NCI-H2196 (cell line): ENCODE results near the gene ZC3H12D.
"Not testable (repeated sequence)": the region's sequence is repeated elsewhere in the genome, so short reads cannot be mapped to it uniquely, and the experiment has no call there.

Experiments used
- DNase-seq: peaks from one replicate; lab custom pipeline; 2025; ENCODE audit not compliant: unreplicated experiment; lab: John Stamatoyannopoulos, UW

ZC3H12D gene

DNA sequence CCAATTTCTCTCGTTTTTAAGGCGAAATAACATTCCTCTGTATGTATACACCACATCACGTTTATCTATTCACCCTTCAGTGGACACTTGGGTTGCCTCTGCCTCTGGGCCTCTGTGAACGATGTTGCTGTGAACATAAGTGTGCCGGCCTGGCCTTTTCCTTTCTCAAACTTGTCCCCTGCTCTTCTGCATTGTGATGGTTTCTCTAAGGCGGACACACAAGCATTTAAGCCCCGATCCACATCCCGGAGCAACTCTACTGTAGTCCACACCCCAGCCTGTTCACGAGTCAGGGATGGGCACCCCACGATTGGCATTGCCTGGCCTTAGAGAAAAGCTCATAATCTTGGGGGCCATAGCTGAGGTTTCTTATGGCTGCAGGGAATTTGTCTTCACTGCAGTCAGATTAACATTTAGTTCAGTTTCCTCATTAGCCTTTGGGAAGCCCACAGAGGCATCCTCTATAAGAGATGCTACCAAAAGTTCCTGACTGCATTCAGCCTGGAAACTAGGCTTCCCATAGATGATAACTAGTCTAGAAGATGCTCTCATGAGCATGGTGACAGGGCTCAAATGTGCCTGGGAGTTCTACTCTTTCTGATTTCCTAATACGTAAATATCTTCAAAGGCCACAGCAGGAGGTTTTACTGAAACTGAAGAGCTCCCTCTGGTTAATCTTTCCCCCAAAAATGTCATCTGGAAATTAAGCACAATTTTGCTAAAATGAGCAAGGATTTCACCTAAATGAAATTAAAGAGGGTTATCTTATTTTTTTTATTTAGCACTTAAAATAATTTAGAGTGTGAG is 762 bp downstream of the ZC3H12D start:
- no peak for DNase-seq

DNA sequence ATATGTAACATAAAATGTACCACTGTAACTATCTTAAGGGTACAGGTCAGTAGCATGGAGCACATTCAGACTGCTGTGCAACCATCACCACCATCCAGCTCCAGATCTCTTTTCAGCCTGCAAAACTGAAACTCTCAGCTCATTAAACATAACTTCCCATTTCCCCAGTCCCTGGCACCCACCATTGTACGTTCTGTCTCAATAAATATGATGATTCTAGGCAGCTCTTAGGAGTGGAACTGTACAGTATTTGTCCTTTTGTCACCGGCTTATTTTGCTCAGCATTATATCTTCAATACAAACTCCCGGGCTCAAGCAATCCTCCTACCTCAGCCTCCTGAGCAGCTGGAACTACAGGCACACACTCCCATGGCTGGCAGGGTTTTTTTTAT is 1.5 kb downstream of the ZC3H12D start:
- no peak for DNase-seq

DNA sequence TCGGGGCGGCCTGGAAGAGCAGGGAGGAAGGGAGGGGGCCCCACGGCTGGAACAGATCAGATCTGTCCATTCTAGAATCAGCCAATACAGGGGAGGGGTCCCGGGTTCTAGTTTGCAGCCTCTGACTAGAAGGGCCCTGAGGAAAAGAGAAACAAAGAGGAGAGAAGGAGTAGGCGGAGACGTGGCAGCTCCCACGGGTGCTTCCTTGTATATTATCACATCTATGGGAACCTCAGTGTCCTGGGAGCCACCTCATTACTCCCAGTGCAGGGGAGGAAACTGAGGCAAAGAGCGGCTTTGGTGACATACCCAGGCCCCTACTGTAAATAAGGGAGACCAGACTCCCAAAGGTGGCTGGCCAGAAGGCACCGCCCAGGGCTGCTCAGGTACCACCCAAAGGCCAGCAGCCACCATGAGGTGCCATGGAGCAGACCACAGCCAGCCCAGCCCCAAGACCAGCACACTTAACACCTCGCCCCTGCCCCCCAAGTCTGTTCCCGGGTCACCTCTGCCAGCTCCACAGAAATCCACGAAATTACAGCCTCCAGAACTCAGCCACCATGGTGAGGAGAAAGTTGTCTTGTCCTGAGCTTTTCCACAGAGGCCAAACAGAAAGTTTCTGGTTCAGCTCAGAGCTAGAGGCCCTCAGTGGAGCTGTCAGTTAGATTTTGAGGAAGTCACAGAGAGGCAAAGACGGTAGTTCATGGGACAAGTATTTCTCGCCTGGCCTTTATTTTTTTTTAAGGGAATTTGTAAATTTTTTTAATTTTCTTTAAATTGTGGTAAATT is 2.1 kb downstream of the ZC3H12D start:
- no peak for DNase-seq

DNA sequence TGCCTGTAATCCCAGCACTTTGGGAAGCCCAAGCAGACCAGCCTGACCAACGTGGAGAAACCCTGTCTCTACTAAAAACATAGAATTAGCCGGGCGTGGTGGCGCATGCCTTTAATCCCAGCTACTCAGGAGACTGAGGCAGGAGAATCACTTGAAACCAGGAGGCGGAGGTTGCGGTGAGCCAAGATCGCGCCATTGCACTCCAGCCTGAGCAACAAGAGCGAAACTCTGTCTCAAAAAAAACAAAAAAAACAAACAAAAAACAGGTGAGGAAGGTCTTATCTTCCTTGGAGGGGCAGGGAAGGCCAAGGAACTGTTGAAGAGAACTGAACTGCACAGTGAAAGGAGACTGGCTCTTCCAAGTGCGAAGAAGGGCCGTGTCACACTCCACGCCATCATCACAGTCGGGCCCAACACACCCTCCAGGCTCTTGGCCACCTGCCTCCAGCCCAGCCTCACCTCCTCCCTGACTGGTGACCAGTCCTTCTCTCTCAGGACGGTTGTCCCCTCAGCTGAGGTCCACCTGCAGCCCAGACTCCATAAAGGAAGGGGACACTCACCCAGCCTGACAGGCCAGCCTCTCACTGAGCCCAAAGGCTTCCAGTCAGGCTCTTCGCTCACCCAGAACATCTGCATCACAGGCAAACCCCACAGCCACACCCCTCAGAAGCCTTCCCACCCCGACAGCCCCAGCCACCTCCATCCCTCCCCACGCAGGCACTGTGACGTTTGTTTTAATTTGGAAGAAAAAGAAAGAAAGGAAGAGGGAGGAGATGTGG is 4.1 kb downstream of the ZC3H12D start:
- no peak for DNase-seq

DNA sequence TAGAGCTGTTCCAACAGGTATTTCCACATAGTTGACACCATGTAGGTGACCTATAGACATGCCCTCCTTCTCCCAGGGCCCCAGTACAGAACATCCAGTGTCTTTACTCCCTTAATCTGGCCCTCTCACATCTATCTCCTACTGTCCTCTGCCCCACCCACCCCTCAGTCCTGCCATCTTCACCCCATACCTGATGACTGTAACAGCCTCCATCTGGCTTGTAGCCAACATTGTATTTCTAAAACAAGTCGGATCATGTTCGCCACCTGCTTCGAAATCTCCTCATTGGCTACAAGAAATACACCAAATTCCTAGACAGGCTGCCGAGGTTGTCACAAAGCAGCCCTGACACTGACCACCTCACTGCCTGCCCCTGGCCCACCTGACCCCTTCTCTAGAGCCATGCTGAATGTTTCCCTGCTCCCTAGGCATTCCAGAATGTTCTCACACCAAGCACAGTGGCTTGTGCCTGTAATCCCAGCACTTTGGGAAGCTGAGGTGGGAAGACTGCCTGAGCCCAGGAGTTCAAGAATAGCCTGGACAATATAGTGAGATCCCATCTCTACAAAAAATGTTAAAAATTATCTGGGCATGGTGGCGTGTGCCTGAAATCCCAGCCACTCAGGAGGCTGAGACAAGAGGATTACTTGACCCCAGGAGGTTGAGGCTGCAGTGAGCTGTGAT is 6.0 kb downstream of the ZC3H12D start:
- no peak for DNase-seq

DNA sequence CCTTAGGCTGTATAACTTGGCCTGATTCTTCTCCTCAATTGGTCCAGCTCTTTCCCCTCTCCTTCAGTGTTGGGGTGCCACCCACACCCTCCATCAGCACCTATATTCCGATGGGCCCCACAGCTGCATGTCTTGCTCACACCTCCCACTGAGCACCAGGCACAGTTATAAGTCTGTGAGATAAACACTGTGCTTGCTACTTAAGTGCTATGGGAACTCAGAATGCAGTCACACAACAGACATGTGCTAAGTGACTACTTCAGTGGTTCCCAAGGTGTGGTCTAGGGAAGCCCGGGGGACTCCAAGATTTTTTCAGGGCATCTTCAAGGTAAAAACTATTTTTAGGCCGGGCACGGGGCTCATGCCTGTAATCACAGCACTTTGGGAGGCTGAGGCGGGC is 7.3 kb downstream of the ZC3H12D start:
- DNase-seq: no peak

DNA sequence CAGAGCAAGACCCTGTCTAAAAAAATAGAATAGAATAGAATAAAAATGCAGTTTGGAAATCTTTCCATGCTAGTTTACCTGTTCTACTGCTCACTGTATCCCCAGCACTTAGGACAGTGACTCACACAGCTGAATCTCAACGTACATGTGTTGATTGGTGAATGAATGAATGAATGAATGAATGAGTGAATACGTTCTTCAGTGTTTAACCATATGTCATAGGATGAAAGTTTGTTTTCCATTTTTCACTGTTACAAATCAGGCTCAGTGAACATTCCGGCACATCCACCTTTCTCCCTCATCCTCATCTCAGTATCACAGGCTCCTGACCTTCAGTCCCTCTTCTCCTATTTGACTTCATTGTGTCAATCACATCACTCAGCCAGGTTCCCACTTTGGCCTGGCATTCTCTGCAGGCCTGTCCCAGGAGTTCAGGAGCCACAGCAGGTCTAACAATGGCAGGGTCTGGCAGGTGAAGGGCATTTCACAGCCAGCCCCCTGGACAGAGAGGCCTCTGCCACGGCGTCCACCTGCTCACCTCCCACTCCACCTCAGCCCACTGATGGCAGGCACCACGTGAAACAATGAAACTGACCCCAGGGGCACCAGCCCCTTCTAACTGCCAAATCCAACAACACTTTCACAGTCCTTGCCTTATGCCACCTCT is 7.9 kb downstream of the ZC3H12D start:
- DNase-seq: no peak

DNA sequence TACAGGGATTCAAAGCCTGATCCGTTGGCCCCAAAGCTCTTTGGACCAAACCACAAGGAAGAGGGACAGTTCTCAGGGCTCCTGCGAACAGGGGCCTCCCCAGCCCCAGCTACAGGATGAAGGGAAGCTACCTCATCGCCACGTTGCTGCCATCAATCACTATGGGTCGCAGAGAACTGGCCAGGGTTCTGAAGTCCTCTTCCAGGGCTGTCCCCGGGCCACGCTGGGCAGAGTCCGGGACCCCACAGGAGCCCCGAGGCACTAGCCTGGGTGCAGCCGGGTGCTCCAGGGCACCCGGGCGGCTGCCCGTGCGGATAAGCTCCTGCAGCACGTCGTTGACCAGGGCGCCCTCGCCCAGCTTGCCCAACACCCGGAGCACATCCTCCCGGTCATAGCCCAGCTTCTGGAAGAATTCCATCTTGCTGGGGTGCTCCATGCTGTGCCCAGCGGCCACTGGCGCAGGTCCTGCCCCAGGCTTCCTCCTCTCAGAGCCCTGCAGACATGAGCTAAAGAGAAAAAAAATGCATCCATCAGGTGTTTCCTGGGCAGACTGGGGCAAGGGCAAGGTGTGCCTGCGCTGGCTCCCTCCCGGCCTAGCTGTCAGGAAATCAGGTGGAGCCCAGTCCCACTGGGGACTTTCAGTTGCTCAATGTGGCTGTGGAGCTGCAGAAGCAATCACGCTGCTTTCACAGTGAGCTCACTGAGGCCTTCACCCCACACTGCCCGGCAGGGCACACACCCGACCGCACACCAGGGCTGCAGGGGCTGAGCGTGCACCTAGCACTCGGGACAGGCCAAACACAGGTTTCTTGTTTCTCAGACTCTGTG is 10.5 kb downstream of the ZC3H12D start:
- no peak for DNase-seq

DNA sequence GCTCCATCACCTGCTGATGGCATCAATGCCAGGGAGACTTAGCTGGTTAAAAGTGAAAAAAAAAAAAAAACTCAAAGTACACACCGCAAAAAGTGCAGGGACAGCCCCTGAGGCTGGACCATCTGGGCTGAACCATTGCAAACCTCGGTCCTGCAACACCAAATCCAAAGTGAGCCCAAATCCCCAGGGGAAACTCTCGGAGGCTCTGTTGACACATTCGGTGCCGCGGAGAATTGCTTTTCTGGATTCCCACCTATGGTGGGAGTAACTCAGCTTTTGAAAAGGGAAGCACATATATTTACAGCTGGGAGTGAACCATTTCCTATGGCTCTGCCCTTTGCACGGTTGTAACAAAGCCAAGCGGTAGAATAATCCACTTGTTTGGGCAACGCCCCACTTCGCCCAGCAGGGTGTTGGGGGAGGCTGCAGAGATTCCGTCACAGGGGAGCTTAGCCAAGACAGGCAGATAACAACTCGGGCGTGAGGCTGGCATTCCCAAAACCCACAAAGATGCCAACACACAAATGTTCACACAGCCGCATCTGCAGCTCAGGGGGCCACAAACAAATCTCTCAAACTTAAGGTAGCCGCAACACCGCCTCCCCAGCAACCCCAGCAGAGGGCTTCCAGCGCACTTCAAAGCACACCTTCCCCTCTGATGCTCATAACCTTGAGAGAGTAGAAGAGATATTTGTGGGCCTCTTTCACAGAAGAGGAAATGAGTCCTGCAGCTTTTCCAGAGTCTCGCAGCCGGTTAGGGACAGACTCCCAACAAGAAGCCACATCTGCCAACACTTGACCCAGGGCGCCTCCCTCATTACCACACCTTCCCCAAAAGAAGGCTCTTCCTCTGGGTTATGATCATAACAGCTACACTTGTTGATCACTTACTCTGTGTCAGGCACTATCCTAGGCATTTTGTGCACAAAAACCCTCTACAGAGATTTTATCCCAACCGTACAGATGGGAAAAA is 11.4 kb downstream of the ZC3H12D start:
- DNase-seq: no peak

DNA sequence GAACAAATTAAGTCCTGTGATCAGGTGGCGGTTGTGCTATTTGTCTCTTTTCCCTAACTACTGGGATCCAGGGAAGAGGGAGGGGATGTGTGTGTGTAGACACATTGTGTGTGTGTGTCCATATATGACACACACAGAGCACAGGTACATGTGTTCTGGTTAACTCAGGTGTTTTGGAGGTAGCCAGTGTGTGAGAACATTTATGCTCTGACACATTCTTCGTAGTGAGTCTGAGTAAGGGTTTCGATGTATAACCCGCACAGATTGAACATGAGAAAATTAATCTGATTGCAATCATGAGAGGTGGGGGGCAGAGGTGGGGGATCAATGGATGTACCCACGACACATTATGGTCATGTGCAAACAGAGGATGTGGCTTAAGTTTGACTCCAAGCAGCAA is 12.6 kb downstream of the ZC3H12D start:
- no peak for DNase-seq

DNA sequence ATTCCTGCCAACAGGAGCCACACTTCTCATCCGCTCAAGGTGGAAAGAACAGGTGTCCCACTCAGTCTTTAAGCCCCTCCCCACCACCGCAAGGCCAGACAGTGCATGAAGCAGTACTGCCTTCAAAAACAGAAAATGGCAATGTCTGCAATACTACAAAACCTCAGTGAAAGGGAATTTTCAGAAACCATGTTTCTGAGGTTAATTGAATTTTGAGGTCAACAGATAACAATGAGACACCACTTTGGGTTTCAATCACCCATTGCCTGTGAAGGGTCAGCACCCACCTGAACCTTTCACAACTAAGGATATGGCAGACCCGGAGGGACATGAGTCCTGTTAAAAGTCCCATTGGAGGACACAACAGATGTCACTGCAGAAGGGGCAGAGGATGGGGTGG is 13.0 kb downstream of the ZC3H12D start:
- DNase-seq: no peak

DNA sequence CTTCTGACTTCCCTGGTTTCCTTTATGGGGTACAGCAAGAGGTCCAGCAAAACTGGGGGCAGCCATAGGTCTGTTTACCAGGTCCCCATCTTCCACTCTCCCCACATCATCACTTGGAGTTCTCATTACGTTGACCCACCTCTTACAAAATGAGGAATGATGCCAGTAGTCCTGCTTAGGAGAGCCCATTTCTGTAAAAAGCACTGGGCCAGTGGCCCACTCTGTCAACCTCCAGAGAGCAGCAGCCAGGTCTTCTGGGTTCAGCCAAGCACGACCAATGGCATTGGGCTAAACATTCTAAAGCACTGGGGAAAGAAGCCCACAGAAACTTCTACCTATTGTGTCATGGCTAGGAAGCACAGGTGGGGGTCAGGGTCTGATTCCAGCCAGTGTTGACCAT is 13.9 kb downstream of the ZC3H12D start:
- no peak for DNase-seq

DNA sequence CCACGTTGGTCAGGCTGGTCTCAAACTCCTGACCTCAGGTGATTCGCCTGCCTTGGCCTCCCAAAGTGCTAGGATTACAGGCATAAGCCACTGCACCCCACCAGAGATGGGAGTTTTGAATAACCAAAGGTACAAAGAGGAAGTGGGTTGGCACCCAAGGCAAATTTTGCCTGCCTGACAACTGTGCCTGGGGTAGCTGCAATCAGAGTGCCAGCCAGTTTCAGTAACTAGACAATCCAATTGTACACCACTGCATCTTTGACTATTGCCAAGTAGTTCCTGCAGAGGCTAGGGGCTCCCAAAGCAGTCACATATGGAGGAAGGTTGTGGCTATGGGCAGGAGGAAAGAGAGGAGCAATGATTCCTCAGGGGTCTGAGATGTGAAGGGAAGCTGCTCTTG is 16.6 kb downstream of the ZC3H12D start:
- DNase-seq: no peak

DNA sequence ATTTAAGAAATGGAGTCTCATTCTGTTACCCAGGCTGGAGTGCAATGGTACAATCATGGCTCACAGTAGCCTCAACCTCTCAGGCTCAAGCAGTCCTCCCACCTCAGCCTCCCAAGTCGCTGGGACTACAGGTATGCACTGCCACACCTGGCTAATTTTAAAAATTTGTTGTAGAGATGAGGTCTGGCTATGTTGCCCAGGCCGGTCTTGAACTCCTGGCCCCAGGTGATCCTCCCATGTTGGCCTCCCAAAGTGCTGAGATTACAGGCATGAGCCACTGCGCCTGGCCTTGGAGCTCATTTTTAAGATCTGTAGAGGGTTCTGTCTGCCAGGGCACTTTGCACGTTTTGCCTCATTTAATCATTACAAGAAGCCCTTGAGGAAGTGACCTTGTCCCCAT is 17.5 kb downstream of the ZC3H12D start:
- DNase-seq: no peak

DNA sequence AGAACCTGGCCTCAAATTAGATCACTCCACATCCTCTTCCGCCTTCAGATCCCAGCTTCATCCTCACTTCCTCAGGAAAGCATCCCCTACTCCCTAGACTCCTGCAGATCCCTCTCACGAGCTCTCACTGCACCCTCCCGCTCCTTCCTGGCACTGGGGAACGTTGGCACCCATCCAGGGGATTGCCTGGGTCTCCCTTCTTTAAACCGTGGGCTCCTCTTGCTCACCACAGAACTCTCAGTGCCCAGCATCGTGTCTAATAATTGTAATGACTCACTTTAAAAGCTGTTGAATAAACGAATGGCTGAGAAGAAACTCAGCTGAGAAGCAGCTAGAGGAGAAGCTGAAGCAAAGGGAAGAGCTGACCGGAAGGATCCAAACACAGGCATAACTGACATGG is 20.4 kb downstream of the ZC3H12D start:
- DNase-seq: no peak

DNA sequence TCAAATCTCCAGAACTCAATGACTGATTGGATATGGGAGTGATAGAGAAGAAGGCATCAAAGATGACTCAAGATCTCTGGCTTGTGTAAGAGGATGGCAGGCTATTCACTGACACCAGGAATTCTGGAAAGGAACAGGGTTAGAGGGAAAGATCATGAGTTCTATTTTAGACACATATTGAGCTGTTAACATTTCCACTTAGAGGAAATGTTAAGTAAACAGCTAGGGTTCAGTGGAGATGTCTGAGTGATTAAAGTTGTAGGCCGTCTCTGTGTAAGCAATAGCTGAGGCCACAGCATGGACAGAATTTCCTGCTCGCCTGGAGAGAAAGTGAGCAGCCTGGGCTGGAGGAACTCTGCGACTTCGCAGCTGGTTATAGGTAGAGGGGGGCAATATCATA is 21.0 kb downstream of the ZC3H12D start:
- no peak for DNase-seq

DNA sequence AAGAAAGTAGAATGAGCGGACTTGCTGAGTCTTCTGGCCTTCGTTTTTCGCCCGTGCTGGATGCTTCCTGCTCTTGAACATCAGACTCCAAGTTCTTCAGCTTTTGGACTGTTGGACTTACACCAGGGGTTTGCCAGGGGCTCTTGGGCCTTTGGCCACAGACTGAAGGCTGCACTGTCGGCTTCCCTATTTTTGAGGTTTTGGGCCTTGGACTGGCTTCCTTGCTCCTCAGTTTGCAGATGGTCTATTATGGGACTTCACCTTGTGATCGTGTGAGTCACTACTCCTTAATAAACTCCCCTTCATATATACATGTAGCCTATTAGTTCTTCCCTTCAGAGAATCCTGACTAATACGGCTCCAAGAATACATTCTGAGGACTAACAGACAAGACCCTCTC is 22.1 kb downstream of the ZC3H12D start:
- not testable (repeated sequence) for DNase-seq

DNA sequence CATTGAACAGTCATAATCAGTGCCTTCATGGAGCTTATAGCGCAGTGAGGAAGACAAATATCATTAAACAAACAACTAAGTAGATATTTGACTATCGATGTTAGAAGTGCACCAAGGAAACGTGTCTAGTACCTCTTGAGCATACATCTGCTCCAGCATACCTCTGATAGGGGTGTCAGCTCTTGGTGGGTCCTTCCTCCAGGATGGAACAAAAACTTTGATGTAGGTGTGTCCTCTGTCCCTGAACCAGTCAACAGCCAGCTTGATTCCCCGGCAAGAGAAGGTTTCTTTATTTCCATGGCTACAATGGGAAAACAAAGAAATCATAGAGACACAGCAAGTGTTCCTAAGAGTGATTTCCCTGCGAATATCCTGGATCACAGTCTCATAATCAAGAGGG is 23.1 kb downstream of the ZC3H12D start:
- DNase-seq: no peak

DNA sequence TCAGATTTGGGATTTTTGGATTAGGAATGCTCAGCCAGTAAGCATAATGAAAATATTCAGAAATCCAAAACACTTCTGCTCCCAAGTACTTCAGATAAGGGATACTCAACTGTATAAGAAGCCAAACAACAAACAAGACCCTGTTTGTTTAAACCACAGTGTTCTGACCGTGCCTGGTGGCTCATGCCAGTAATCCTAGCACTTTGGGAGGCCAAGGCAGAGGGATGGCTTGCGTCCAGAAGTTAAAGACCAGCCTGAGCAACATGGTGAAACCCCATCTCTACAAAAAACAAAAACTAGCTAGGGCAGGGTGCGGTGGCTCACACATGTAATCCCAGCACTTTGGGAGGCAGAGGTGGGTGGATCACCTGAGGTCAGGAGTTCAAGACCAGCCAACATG is 24.6 kb downstream of the ZC3H12D start:
- not testable (repeated sequence) for DNase-seq
